T-helper 17 cell (primary cell): ENCODE data around the gene XYLB. TPM values are rescaled to one million over a fixed set of nuclear protein-coding genes. Genes with fewer than 3 reads are reported as not detected.

Experiments
- ATAC-seq: fragments of 150-1000 bp; cut with Tn5 transposase; 2 replicates; pipeline ENCODE4 v1.10.0; 2021; ENCODE audit warnings: mild to moderate bottlenecking, moderate library complexity
- DNase-seq, 3 donors: peaks; one replicate each; pipeline versions ENCODE4 v3.0.0 to v3.0.0-alpha.2; 2020 to 2021
- H3K9me3 ChIP-seq: one replicate; pipeline ENCODE4 v1.7.0; 2013; ENCODE audit warnings: low read length, mild to moderate bottlenecking; ENCODE audit not compliant: control insufficient read depth, poor library complexity, severe bottlenecking
- H3K27ac Mint-ChIP-seq: one replicate; pipeline ENCODE4 v1.8.0; 2022; ENCODE audit warnings: mild to moderate bottlenecking, moderate library complexity, mixed read lengths
- H3K27me3 Mint-ChIP-seq: one replicate; pipeline ENCODE4 v1.8.0; 2022; ENCODE audit warnings: mixed read lengths
- H3K36me3 Mint-ChIP-seq: one replicate; pipeline ENCODE4 v1.8.0; 2022; ENCODE audit warnings: low read depth, mixed read lengths
- H3K4me1 Mint-ChIP-seq: one replicate; pipeline ENCODE4 v1.8.0; 2022; ENCODE audit warnings: mild to moderate bottlenecking, mixed read lengths
- H3K4me3 Mint-ChIP-seq: one replicate; pipeline ENCODE4 v1.8.0; 2022; ENCODE audit warnings: mild to moderate bottlenecking, moderate library complexity, mixed read lengths
- total RNA-seq, 4 donors: library from RNA in 2 of 4; stranded (reverse) in 2 of 4; gene quantifications; one replicate each; pipeline ENCODE4 v1.2.3 and lab custom pipeline; 2022 to 2026

XYLB gene
- total RNA-seq, 2 donors from 2014 or later: 0.75 to 2.8 TPM

DNA sequence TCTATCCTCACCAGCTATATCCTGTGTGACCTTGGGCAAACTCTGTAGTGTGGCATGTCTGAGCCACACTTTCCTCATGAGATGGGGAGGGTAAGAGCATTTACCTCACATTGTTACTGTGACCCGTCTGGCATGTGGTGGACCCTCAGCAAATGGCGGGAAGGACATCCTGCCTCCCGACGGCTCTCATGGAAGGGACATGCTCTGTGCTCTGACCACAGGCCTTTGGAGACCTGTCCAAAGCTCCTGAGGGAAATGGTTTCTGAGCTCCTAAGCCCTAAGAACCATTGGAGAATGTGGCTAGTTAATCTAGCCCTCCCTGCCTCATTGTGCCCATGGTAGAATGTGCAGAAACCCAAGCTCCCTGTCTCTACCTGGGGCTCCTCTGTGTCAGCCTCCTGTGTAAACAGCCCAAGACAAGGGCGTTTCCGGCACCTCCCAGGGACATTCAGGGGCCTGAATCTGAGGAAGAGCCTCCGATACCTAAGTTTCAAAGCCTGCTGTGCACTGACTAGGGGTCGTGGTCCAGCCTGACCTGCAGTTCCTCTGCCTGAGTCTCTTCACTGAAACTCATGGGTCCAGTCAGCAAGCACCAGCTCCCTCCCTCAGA is 29.0 kb downstream of the XYLB start:
- no peak for ATAC-seq
- Mint-ChIP-seq H3K27me3 (no peaks in the 10 kb centered on the region), H3K36me3 (no peaks in the 10 kb centered on the region), H3K4me1 (peaks cover 30% of the 10 kb centered on the region), H3K27ac (peak overlapping the region; percentile 49), H3K4me3 (no peak overlapping the region)
- H3K9me3 ChIP-seq: no peaks in the 10 kb centered on the region
- no peak for DNase-seq

DNA sequence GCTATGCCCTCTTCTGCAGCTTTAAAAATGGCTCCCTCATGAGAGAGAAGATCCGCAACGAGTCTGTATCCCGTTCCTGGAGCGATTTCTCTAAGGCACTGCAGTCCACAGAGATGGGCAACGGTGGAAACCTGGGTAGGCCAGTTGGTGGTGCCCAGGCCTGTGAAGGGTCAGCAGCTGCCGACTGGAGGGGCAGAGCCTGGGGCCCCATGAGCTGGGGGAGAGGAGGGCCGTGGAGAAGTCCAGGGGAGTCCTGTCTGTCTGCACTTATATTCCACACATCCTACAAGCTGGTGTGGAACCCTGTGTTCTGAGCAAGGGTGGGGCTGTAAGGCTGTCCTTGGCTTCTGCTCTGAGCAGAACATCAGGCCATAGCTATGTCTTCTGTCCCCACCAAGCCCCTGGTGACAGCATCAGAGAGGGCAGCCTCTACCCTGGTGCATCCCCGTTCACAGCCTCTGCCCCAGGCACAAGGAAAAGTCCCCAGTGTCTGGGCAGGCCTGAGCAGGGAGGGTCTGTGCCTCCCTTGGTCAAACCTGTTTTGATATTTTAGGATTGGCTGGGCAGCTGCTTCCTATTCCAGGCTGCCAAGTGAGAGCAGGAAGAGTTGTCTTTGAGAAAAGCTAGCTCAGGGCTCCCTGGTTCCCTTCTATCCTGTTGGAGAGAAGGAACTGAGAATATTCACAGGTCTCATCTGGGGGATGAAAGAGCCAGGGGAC is 29.7 kb downstream of the XYLB start:
- Mint-ChIP-seq H3K27me3 (no peaks in the 10 kb centered on the region), H3K4me3 (no peak overlapping the region), H3K27ac (peak overlapping the region; percentile 49), H3K4me1 (peaks cover 30% of the 10 kb centered on the region), H3K36me3 (no peaks in the 10 kb centered on the region)
- H3K9me3 ChIP-seq: no peaks in the 10 kb centered on the region
- ATAC-seq: no peak
- no peak for DNase-seq

DNA sequence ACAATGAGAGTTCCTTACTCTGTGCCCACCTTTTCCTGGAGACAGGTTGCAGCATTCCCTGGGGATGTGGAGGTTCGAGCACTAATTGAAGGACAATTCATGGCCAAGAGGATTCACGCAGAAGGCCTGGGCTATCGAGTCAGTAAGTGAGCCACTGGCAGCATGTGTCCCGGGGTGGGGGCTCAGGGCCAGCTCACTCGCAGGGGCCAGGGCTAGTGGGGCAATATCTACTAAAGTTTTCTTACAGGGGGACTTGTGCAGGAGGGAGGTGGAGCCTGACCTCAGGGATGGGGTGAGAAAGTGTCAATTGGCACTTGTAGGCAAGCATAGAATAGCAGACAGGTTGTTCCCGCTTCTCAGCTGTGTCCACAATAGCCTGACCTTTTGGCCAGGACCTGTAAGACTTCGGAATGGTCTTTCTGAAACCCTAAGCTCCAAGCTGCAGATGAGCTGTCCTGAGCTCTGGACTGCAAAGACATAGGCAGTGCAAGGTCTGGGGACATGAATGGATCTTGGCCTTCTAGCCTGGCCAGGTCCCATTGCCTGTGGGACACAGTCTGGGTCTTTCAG is 32.7 kb downstream of the XYLB start:
- no peak overlapping the region for H3K27ac Mint-ChIP-seq
- H3K36me3 Mint-ChIP-seq: no peaks in the 10 kb centered on the region
- no peak for DNase-seq
- H3K4me1 Mint-ChIP-seq: peaks cover 15% of the 10 kb centered on the region
- ATAC-seq: no peak
- no peaks in the 10 kb centered on the region for H3K27me3 Mint-ChIP-seq
- H3K9me3 ChIP-seq: no peaks in the 10 kb centered on the region
- H3K4me3 Mint-ChIP-seq: no peak overlapping the region

GRCh38 chr3:38382506-38383080 is 36.0 kb downstream of the XYLB start:
- Mint-ChIP-seq H3K36me3 (peaks cover 3% of the 10 kb centered on the region), H3K27ac (no peak overlapping the region), H3K4me3 (no peak overlapping the region), H3K27me3 (no peaks in the 10 kb centered on the region), H3K4me1 (peaks cover 4% of the 10 kb centered on the region)
- H3K9me3 ChIP-seq: no peaks in the 10 kb centered on the region
- no peak for DNase-seq
- no peak for ATAC-seq

GRCh38 chr3:38383156-38383875 is 36.7 kb downstream of the XYLB start:
- Mint-ChIP-seq H3K4me1 (peaks cover under 1% of the 10 kb centered on the region), H3K27ac (no peak overlapping the region), H3K4me3 (no peak overlapping the region), H3K27me3 (no peaks in the 10 kb centered on the region), H3K36me3 (peaks cover 6% of the 10 kb centered on the region)
- no peak for DNase-seq
- no peaks in the 10 kb centered on the region for H3K9me3 ChIP-seq
- no peak for ATAC-seq

- H3K4me1 Mint-ChIP-seq: no peaks in the 10 kb centered on the region
- H3K36me3 Mint-ChIP-seq: peaks cover 6% of the 10 kb centered on the region
- no peaks in the 10 kb centered on the region for H3K9me3 ChIP-seq
- DNase-seq (no peak), ATAC-seq (no peak)
- H3K27me3 Mint-ChIP-seq: no peaks in the 10 kb centered on the region
- H3K4me3 Mint-ChIP-seq: no peak overlapping the region
- no peak overlapping the region for H3K27ac Mint-ChIP-seq
These were observed 40.6 kb downstream of the XYLB start for GRCh38 chr3:38386992-38387750.

DNA sequence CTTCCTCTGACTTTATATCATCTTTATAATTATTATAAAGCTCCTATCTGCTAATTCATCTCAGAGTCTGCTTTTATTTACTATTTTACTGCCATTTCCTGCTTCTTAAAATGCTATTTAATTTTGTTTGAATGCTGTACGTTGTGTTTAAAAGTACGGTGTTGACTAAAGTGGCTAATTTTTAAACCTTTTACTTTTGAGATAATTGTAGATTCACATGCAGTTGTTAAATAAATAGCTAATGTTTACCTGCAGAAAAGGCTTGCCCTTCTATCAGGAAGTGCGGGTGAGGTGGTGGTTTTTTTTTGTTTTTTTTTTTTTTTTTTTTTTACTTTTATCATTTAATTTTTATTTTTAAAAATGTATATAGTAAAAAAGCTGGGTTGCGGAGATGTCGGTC is 41.3 kb downstream of the XYLB start:
- H3K4me3 Mint-ChIP-seq: no peak overlapping the region
- H3K4me1 Mint-ChIP-seq: no peaks in the 10 kb centered on the region
- ATAC-seq (no peak), DNase-seq (no peak)
- H3K36me3 Mint-ChIP-seq: peaks cover 6% of the 10 kb centered on the region
- no peak overlapping the region for H3K27ac Mint-ChIP-seq
- H3K27me3 Mint-ChIP-seq: no peaks in the 10 kb centered on the region
- H3K9me3 ChIP-seq: no peaks in the 10 kb centered on the region

DNA sequence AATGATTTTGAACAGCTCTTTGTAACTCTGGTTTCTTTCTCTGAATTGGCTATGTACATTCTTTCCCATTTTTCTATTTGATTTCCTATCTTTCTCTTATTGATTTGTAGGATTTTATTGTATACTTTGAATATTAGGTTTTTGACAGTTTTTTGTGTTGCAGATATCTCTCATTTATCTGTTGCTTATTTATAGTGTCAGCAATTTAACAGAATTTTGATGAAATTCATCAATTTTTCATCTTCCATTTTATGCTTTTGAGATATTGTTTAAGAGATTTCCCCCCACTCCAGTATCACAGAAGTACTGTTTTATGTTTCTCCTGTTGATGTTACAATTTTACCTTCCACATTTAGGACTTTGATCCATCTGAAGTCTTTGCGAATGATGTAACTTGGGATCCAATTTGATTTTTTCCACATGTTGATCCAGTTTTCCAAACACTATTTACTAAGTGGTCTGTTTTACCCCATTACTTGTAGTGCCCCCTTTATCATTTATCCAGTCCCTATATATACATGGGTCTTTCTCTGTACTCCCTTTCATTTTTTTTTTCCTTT is 46.1 kb downstream of the XYLB start:
- ATAC-seq (no peak), DNase-seq (no peak)
- Mint-ChIP-seq H3K27me3 (no peaks in the 10 kb centered on the region), H3K4me3 (no peak overlapping the region), H3K4me1 (no peaks in the 10 kb centered on the region), H3K36me3 (peaks cover 2% of the 10 kb centered on the region), H3K27ac (peak overlapping the region; percentile 32)
- no peaks in the 10 kb centered on the region for H3K9me3 ChIP-seq

DNA sequence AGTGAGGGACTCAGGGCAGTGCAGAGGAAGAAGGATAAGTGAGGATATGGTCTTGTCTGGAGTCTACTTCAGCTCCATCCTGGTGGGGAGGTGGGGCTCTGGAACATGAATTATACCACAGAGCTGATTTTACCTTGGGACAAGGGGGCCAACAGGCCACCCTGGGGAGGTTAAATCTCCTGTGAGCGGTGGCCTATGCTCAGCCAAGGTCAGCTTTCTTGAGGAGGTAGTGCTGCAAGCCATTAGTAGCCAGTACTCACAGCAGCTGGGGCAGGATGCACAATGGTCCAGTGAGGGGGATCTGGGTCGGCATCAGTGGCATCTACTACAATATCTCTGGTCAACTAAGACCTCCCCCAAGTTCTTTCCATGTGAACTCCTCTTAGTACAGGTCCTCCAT is 49.7 kb downstream of the XYLB start:
- Mint-ChIP-seq H3K36me3 (peaks cover under 1% of the 10 kb centered on the region), H3K27me3 (no peaks in the 10 kb centered on the region), H3K27ac (no peak overlapping the region), H3K4me3 (no peak overlapping the region), H3K4me1 (no peaks in the 10 kb centered on the region)
- ATAC-seq (no peak), DNase-seq (no peak)
- H3K9me3 ChIP-seq: no peaks in the 10 kb centered on the region

DNA sequence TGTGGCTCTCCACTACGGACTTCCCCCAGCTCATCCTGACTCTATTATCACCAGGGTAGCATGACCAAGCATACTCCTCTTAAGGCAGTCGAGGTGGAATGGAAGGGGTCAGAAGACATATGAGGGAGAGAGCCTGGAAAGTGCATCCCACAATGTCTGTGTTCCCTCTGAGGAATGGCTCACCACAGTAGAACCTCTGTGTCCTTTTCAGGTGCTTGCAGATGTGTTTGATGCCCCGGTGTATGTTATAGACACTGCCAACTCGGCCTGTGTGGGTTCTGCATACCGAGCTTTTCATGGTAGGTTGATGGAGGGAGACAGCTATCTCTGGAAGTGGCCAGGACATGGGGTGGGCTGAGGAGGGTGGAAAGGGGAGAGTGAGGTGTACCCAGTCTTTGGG is 50.3 kb downstream of the XYLB start:
- Mint-ChIP-seq H3K27ac (no peak overlapping the region), H3K4me1 (no peaks in the 10 kb centered on the region), H3K4me3 (no peak overlapping the region), H3K27me3 (no peaks in the 10 kb centered on the region), H3K36me3 (peaks cover 2% of the 10 kb centered on the region)
- DNase-seq: no peak
- no peaks in the 10 kb centered on the region for H3K9me3 ChIP-seq
- ATAC-seq: no peak

- ATAC-seq (no peak), DNase-seq (no peak)
- Mint-ChIP-seq H3K4me1 (no peaks in the 10 kb centered on the region), H3K27me3 (no peaks in the 10 kb centered on the region), H3K27ac (no peak overlapping the region), H3K4me3 (no peak overlapping the region), H3K36me3 (peaks cover 2% of the 10 kb centered on the region)
- no peaks in the 10 kb centered on the region for H3K9me3 ChIP-seq
These were observed 50.7 kb downstream of the XYLB start for GRCh38 chr3:38397320-38397719.

GRCh38 chr3:38401246-38401962 is 54.8 kb downstream of the XYLB start:
- H3K4me1 Mint-ChIP-seq: no peaks in the 10 kb centered on the region
- H3K27me3 Mint-ChIP-seq: no peaks in the 10 kb centered on the region
- no peak for DNase-seq
- H3K27ac Mint-ChIP-seq: no peak overlapping the region
- H3K9me3 ChIP-seq: no peaks in the 10 kb centered on the region
- H3K36me3 Mint-ChIP-seq: peaks cover 2% of the 10 kb centered on the region
- no peak for ATAC-seq
- no peak overlapping the region for H3K4me3 Mint-ChIP-seq
